SK-N-SH treated with all-trans-retinoic acid at 6 μM for 48 hours (cell line): ENCODE measurements around the gene IGFBP7.

ENCODE experiments used
- ATAC-seq: fragments of 200-7000 bp; cut with Tn5 transposase; 3 replicates; pipeline ENCODE4 v1.9.1; 2020; ENCODE audit warnings: mild to moderate bottlenecking, moderate library complexity
- ARNTL ChIP-seq: fragments of 450-650 bp; formaldehyde crosslinking; IDR thresholded peaks from 2 replicates; pipeline ENCODE4 v1.5.0; 2020; ENCODE audit warnings: low read depth, mild to moderate bottlenecking, moderate library complexity, borderline replicate concordance
- BACH2 ChIP-seq: fragments of 250-450 bp; sonication (Bioruptor Pico); IDR thresholded peaks from 2 replicates; pipeline ENCODE4 v1.9.0; 2021; ENCODE audit warnings: mild to moderate bottlenecking, borderline replicate concordance
- CREB5 ChIP-seq: fragments of 250-450 bp; sonication (Bioruptor Pico); IDR thresholded peaks from 2 replicates; pipeline ENCODE4 v1.5.1; 2020; ENCODE audit warnings: low read depth, mild to moderate bottlenecking, moderate library complexity
- CSDC2 ChIP-seq: fragments of 250-450 bp; sonication (Bioruptor Pico); IDR thresholded peaks from 2 replicates; pipeline ENCODE4 v1.5.0; 2020; ENCODE audit warnings: mild to moderate bottlenecking, moderate library complexity
- ESRRG ChIP-seq: fragments of 250-450 bp; sonication (Bioruptor Pico); IDR thresholded peaks from 2 replicates; pipeline ENCODE4 v1.6.1; 2021; ENCODE audit warnings: mild to moderate bottlenecking
- GLIS3 ChIP-seq: fragments of 250-450 bp; sonication (Bioruptor Pico); IDR thresholded peaks from 2 replicates; pipeline ENCODE4 v1.5.0; 2020; ENCODE audit warnings: mild to moderate bottlenecking, moderate library complexity
- ISL1 ChIP-seq: fragments of 250-450 bp; sonication (Bioruptor Pico); IDR thresholded peaks from 2 replicates; pipeline ENCODE4 v2.1.2; 2022; ENCODE audit warnings: mild to moderate bottlenecking, moderate library complexity
- OSR1 ChIP-seq: fragments of 250-450 bp; sonication (Bioruptor Pico); IDR thresholded peaks from 2 replicates; pipeline ENCODE4 v1.8.0; 2022; ENCODE audit warnings: moderate library complexity, mild to moderate bottlenecking, inconsistent platforms
- PATZ1 ChIP-seq: fragments of 250-450 bp; sonication (Bioruptor Pico); IDR thresholded peaks from 2 replicates; pipeline ENCODE4 v1.8.0; 2020; ENCODE audit warnings: mild to moderate bottlenecking, moderate library complexity, borderline replicate concordance
- POU6F1 ChIP-seq: fragments of 250-450 bp; sonication (Bioruptor Pico); IDR thresholded peaks from 2 replicates; pipeline ENCODE4 v1.8.0; 2021; ENCODE audit warnings: low read depth, mild to moderate bottlenecking, moderate library complexity, borderline replicate concordance
- PPARA ChIP-seq: fragments of 250-450 bp; sonication (Bioruptor Pico); IDR thresholded peaks from 2 replicates; pipeline ENCODE4 v1.5.0; 2020; ENCODE audit warnings: mild to moderate bottlenecking, borderline replicate concordance
- RARB ChIP-seq: fragments of 250-450 bp; sonication (Bioruptor Pico); IDR thresholded peaks from 2 replicates; pipeline ENCODE4 v1.8.0; 2021; ENCODE audit warnings: mild to moderate bottlenecking, moderate library complexity
- SNAI2 ChIP-seq: fragments of 250-450 bp; sonication (Bioruptor Pico); IDR thresholded peaks from 2 replicates; pipeline ENCODE4 v1.5.0; 2020; ENCODE audit warnings: mild to moderate bottlenecking, moderate library complexity
- TCF4 ChIP-seq: fragments of 250-450 bp; sonication (Bioruptor Pico); IDR thresholded peaks from 2 replicates; pipeline ENCODE4 v1.8.0; 2021; ENCODE audit warnings: mild to moderate bottlenecking, moderate library complexity, borderline replicate concordance
- TOX ChIP-seq: fragments of 250-450 bp; sonication (Bioruptor Pico); IDR thresholded peaks from 2 replicates; pipeline ENCODE4 v1.8.0; 2021; ENCODE audit warnings: mild to moderate bottlenecking, moderate library complexity, borderline replicate concordance
- TSHZ2 ChIP-seq: fragments of 250-450 bp; sonication (Bioruptor Pico); IDR thresholded peaks from 2 replicates; pipeline ENCODE4 v1.5.0; 2020; ENCODE audit warnings: mild to moderate bottlenecking, moderate library complexity
- ZC3H10 ChIP-seq: fragments of 250-450 bp; sonication (Bioruptor Pico); IDR thresholded peaks from 2 replicates; pipeline ENCODE4 v1.5.1; 2021; ENCODE audit warnings: mild to moderate bottlenecking, moderate library complexity
- ZFP3 ChIP-seq: fragments of 250-450 bp; sonication (Bioruptor Pico); IDR thresholded peaks from 2 replicates; pipeline ENCODE4 v1.5.0; 2020; ENCODE audit warnings: mild to moderate bottlenecking, moderate library complexity
- ZFP30 ChIP-seq: fragments of 450-650 bp; formaldehyde crosslinking; IDR thresholded peaks from 2 replicates; pipeline ENCODE4 v1.5.0; 2022; ENCODE audit warnings: mild to moderate bottlenecking, moderate library complexity
- ZNF565 ChIP-seq: fragments of 450-650 bp; formaldehyde crosslinking; conservative IDR thresholded peaks from 2 replicates; pipeline ENCODE4 v1.5.0; 2020; ENCODE audit warnings: low read depth, mild to moderate bottlenecking, moderate library complexity

Gene IGFBP7

GRCh38 chr4:57039345-57039744, 70.8 kb downstream of the IGFBP7 start:
- no peak for ATAC-seq
- no peak for TF ChIP-seq ARNTL
- TF ChIP-seq ZFP30: no peak
- TF ChIP-seq GLIS3 (CRISPR knock-in tag): no peak

- no peak for TF ChIP-seq CREB5 (CRISPR knock-in tag)
- no peak for TF ChIP-seq POU6F1 (CRISPR knock-in tag)
- no peak for TF ChIP-seq CSDC2 (CRISPR knock-in tag)
- no peak for TF ChIP-seq OSR1 (CRISPR knock-in tag)
- no peak for TF ChIP-seq ZC3H10 (CRISPR knock-in tag)
- TF ChIP-seq ZNF565 (CRISPR knock-in tag): no peak
- ATAC-seq: peak; percentile 89
Observed at GRCh38 chr4:57037982-57038604, 72.1 kb downstream of the IGFBP7 start.

GRCh38 chr4:57034520-57034919, 75.7 kb downstream of the IGFBP7 start:
- TF ChIP-seq ZFP3 (CRISPR knock-in tag) (no peak), PATZ1 (CRISPR knock-in tag) (no peak), SNAI2 (CRISPR knock-in tag) (no peak), CREB5 (CRISPR knock-in tag) (no peak), CSDC2 (CRISPR knock-in tag) (no peak), TOX (CRISPR knock-in tag) (no peak), TCF4 (CRISPR knock-in tag) (no peak), ISL1 (CRISPR knock-in tag) (no peak), BACH2 (CRISPR knock-in tag) (no peak), ESRRG (CRISPR knock-in tag) (no peak), ZFP30 (no peak), OSR1 (CRISPR knock-in tag) (no peak), POU6F1 (CRISPR knock-in tag) (no peak), PPARA (no peak), TSHZ2 (CRISPR knock-in tag) (no peak), RARB (CRISPR knock-in tag) (no peak), ZC3H10 (CRISPR knock-in tag) (no peak)
- no peak for ATAC-seq
